GM18508 (cell line): Measurements from ENCODE around the gene PAX5.

Source experiments
- ATAC-seq: cut with Tn5 transposase; IDR thresholded peaks from one replicate; pipeline ENCODE4 v1.9.1; 2021; ENCODE audit warnings: moderate number of reproducible peaks; ENCODE audit not compliant: insufficient read depth, unreplicated experiment

The PAX5 gene

GRCh38 chr9:36796671-36797419 lies 237.2 kb downstream of the PAX5 start:
- ATAC-seq: no peak

- ATAC-seq: no peak
Observed at GRCh38 chr9:36794461-36794860, 239.6 kb downstream of the PAX5 start.

GRCh38 chr9:36793277-36793676 lies 240.8 kb downstream of the PAX5 start:
- ATAC-seq: no peak

GRCh38 chr9:36791222-36791950 lies 242.7 kb downstream of the PAX5 start:
- no peak for ATAC-seq

GRCh38 chr9:36789886-36790285 lies 244.2 kb downstream of the PAX5 start:
- ATAC-seq: no peak

GRCh38 chr9:36788534-36788933 lies 245.5 kb downstream of the PAX5 start:
- no peak for ATAC-seq

GRCh38 chr9:36787709-36788108 lies 246.4 kb downstream of the PAX5 start:
- no peak for ATAC-seq
